D341Med (cell line): Measurements from ENCODE around the gene GUK1.

Experiments used
- DNase-seq: peaks from one replicate; pipeline ENCODE4 v3.0.0; 2012; ENCODE audit warnings: low spot score

The GUK1 gene

GRCh38 chr1:228131766-228132165, 8.3 kb upstream of the GUK1 start:
- no peak for DNase-seq

GRCh38 chr1:228134591-228134990, 5.5 kb upstream of the GUK1 start:
- DNase-seq = no peak

DNA sequence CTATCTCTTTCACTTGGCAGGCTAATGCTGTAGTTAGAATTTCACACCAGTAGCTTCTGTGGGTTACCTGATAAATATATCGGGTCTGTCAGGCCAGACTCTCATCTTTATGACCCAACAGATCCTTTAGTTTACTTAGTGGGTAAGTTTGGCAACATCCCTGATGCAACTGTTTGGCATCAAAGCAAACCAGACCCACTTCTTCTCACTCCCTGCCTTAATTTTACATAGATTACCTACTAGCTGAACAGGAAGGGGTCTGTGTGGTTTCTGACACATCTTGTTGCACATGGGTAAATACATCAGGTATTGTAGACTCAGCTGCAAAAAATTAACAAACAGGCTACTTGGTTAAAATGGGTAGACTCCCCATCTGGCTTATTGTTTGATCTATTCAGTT, 3.2 kb upstream of the GUK1 start:
- no peak for DNase-seq

- no peak for DNase-seq
These were observed 611 bp upstream of the GUK1 start for GRCh38 chr1:228139406-228139930.

DNA sequence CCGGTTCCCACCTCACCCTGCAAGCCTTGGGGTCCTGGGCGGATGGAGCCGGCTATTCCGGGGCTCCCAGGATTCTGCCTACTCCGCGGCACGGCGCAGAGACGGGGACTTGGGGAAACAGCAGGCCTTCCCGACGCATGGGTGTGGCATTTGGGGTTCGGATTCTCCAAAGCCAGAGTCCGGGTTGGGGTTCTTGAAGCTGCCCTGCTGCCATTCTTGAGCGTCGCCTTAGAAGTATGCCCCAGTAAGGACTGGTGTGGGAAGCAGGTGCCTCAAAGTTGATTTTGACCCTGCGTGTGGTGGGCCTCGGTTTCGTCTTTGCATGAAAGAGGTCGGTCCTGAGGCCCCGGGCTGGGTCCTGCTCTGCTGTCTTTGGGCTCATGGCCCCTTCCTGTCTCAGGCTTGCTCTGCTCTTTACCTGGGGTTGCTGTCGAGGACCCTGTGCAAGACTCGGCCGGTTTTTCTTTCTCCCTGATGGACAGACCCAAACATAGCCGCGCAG, 696 bp downstream of the GUK1 start:
- DNase-seq = peak; percentile 42

- DNase-seq = peak; percentile 67
These were observed 1.4 kb downstream of the GUK1 start for GRCh38 chr1:228141226-228142044.

- DNase-seq = no peak
These were observed 2.1 kb downstream of the GUK1 start for GRCh38 chr1:228142155-228142691.

DNA sequence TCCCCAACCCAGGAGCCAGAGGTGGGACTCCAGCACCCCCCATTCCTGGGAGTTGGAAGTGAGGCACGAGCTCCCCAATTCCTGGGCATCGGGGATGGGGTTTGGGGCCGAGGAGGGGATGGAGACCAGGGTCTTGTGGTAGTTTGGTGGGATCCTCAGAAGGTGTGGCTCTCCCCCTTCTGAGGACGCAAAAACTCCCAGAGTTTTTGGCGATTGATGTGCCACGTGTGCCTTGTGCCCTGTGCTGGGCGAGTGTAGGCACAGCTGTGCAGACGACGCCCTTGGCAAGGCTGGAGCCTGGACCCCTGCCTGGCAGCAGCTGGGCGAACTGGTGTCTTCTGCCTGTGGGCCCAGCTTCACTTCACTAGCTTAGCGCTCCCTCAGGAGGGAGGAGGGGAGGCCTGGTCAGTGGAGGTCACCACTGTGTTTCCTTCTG, 2.6 kb downstream of the GUK1 start:
- DNase-seq = no peak

- DNase-seq = no peak
These were observed 3.6 kb downstream of the GUK1 start for GRCh38 chr1:228143480-228144192.

DNA sequence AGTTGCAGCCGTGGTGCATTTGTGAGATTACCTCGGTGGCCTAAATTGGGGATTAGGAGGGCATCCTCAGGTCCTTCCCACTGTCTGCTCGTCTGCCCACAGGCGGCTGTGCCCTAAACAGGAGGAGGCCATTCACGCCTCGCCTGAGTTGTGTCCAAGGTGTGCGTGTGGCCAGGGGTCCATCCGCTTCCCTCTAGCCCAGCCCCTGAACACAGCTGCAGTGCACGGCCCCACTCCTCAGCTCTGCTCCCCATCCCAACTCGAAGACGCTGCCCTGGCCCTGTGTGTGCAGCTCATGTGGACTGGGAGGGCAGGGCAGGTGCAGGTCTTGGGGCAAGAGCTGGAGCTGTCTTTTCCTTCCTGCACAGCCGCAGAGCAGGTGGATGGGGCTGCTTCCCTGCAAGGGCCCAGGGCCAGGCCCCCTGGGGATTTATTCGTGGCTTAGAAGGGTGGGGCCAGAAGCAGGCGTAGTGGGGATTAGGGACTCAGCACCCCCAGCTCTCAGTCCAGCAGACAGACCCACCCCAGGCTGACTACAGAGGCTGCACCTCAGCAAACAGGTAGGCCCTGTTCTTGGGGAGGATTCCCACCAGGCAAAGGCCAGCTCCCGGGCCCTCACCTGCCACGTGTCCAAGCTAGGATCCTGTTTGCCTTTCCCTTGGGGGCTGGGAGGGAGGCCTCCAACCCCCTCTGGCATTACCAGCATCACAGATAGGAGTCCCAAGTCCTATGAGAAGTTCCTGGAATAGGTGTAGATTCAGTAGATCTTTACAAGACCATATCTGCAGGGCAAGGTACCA, 4.3 kb downstream of the GUK1 start:
- DNase-seq = peak; percentile 68

DNA sequence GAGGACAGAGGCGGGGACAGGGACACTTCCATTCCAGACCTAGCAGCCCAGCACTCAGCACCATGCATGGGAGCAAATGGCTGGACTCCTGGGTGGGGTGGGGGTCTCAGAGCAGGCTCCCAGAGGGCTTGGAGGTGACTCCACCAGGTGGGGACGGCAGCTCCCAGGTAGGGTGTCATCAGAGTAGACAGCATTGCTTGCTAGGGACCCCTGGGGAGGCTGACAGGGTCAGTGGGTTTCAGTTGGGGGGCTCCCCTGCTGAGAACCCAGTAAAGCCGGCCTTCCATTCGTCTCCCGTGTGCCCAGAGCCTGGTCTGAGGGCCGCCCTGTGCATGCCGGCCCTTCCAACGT, 4.9 kb downstream of the GUK1 start:
- DNase-seq = no peak

- no peak for DNase-seq
These were observed 5.7 kb downstream of the GUK1 start for GRCh38 chr1:228145463-228146416.

DNA sequence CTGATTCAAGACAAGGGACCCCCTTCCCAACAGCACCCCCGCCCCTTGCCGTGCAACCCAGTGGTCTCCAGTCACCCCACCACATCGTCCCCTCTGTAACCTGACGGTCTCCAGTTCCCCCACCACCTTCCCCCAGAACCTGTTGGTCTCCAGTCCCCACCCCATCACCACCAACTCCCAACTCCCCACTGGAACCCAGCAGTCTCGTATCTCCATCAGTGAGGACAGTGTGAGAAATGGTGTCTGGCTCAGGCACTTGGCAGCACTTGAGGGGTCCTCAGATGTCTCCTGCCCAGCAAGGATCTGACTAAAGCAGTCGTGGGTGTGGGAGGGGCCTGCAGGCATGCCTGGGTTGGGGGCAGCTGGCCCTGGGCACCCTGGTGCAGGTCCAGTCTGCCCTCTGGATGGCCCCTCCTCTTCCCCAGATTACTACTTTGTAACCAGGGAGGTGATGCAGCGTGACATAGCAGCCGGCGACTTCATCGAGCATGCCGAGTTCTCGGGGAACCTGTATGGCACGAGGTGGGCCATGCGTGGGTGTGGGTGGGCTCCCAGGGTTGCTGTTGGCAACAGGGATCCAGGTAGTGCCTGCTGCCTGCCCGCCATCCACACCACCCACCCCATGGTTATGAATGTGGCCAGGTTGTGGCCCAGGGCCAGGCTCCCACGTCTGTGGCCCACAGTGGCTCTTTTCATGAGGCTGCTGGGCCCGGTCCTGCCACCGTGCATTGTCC, 6.5 kb downstream of the GUK1 start:
- no peak for DNase-seq

DNA sequence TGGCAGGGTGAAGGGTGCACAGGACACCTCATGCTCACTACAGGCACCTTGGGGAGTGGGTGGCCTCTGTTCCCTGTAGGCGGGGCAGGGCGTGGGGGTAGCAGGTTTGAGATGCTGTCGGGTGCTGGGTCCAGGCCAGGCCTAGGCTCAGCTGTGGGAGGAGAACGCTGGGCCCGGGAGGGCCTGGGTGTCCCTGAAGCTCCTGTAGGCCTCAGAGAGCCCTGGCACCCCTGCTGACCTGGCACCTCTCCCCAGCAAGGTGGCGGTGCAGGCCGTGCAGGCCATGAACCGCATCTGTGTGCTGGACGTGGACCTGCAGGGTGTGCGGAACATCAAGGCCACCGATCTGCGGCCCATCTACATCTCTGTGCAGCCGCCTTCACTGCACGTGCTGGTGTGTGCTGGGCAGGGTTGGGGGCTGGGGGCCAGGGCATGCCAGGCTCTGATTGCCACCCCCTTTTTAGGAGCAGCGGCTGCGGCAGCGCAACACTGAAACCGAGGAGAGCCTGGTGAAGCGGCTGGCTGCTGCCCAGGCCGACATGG, 7.1 kb downstream of the GUK1 start:
- no peak for DNase-seq

DNA sequence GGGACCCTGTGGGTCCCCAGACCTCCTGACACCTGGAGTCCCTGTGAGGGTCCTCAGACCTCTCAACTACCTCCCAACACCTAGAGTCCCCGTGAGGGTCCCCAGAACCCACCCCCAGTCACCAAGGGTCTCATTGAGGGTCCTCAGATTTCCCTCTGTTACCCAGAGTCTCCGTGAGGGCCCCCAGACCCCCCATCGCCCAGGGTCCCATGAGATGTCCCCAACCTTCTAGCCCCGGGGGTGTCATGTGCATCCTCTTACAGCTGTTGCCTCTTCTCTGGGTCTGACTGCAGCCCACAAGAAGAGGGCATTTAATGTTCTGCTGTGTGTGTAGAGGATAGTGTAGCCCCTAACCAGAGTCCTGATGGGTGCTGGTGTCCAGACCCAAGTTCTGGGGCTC, 7.7 kb downstream of the GUK1 start:
- no peak for DNase-seq

GRCh38 chr1:228148196-228148861, 8.2 kb downstream of the GUK1 start:
- no peak for DNase-seq

DNA sequence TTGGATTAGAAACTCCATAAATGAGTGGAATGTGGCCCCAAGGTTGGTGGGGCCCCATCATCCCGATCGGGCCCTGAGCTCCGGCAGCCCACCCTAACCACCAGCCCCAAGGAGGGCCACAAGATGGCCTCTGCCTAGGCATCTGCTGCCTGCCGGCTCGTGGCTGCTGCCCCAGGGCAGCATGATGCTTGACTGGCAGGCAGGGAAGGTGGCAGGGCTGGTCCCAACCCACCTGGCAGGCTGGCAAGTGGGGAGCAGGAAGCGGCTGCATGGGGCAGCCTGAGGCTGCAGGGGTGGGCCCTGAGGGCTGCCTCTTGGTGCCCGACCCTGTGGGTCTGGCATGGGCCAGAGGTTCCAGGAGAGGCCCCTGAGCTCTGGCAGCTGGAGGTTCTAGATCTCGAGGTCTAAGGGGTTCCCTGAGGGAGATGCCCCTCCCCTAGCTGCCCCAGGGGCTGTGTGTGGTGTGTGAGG, 8.9 kb downstream of the GUK1 start:
- DNase-seq = no peak

DNA sequence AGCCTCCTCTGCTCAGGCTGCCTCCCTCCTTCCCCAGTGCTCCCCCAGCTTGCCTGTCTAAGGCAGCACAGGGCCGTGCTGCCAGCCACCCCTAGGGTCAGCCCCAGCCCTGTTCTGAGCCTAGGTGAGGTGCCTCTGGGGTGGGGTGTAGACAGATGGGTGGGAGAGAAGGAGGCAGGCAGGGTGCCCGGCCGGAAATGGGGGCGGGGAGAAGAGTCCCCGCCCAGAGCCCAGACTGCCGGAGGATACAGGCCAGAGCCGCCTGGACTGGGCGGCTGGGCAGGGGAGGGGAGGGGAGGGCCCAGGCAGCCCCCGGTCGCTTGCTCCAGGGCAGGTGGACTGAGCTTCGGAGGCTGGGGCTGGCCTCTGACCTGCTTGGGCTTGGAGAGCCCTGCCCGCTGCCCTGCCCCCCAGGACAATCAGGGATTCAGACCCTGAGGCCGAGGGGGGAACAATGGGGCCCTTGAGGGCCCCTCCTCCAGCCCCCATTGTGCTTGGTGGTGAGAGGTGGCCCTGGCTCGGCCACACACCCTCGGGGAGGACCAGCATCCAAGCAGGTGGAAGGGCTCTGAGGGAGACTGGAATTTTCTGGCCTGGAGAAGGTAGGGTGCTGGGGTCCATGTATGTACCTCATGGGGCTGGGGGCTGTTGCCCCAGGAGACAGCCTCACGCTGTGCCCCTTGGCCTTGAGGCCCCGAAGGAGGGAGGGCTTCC, 9.5 kb downstream of the GUK1 start, which contains the start of gene GJC2:
TSS of gene GJC2 (plus strand) at position 525 of the 714 bp plus-strand sequence. CDS start 7,829 bp downstream, outside the sequence.
- DNase-seq = peak; percentile 45
